ENCODE measurements around the gene GYPC. TPM values are rescaled to one million over a fixed set of nuclear protein-coding genes. Genes with fewer than 3 reads are reported as not detected.

Gene GYPC
- total RNA-seq, 1 experiment from 2014 or later: 28.1 TPM

GRCh38 chr2:126725580-126725979 is 69.6 kb downstream of the GYPC start:
- ATAC-seq: no peak
- CTCF ChIA-PET: interaction anchor here (1.4 kb wide), 1 partner anchor 197 kb away, joined by 3 read pairs; no protein-coding TSS in a partner anchor

DNA sequence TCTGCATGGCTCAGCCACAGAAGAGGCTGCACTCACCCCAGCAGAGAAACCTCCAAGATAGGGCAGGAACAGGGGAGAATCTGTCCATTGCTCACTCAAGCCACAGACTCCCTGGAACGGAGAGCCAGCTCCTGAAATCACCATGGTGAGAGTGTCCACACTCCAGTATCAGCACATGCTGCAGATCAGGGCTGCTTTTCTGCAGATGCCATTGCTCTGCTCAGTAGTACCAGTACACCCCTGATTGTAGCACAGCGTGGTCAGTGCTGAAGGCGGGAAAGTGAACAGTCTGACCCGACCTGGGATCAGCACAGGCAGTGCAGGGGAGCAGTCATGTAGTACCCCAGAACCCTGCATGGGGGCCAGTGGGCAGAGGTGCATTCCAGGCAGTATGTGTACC is 73.9 kb downstream of the GYPC start:
- peaks cover 8% of the 10 kb centered on the region for H3K36me3 Mint-ChIP-seq
- ATAC-seq (no peak), DNase-seq (ENCODE audit: low spot score) (no peak)
- no peak overlapping the region for H3K27ac Mint-ChIP-seq
- POLR2A ChIA-PET: no interaction called here
- CTCF ChIA-PET: no interaction called here
- no peaks in the 10 kb centered on the region; the same call in 1 of the 2 replicates for H3K27me3 Mint-ChIP-seq (ENCODE audit: low read depth)
- TF ChIP-seq MAX (CRISPR knock-in tag; IDR thresholded peaks at IDR 0.05) (no peak), NR2C2 (CRISPR knock-in tag; IDR thresholded peaks at IDR 0.05) (no peak), FOXP1 (CRISPR knock-in tag; IDR thresholded peaks at IDR 0.05; ENCODE audit: borderline replicate concordance) (no peak), FOXK1 (CRISPR knock-in tag; IDR thresholded peaks at IDR 0.05) (no peak), ZBTB21 (CRISPR knock-in tag; IDR thresholded peaks at IDR 0.05; ENCODE audit: borderline replicate concordance) (no peak), ATF1 (CRISPR knock-in tag; IDR thresholded peaks at IDR 0.05) (no peak), TEAD1 (CRISPR knock-in tag; IDR thresholded peaks at IDR 0.05) (no peak), E2F5 (CRISPR knock-in tag; IDR thresholded peaks at IDR 0.05) (no peak), ZNF425 (CRISPR knock-in tag; conservative IDR thresholded peaks at IDR 0.05) (no peak), RORB (CRISPR knock-in tag; IDR thresholded peaks at IDR 0.05) (no peak), ZNF396 (CRISPR knock-in tag; IDR thresholded peaks at IDR 0.05; ENCODE audit: borderline replicate concordance) (no peak), NR1H2 (CRISPR knock-in tag; IDR thresholded peaks at IDR 0.05) (no peak)
- TF ChIP-seq, protein P1, sequence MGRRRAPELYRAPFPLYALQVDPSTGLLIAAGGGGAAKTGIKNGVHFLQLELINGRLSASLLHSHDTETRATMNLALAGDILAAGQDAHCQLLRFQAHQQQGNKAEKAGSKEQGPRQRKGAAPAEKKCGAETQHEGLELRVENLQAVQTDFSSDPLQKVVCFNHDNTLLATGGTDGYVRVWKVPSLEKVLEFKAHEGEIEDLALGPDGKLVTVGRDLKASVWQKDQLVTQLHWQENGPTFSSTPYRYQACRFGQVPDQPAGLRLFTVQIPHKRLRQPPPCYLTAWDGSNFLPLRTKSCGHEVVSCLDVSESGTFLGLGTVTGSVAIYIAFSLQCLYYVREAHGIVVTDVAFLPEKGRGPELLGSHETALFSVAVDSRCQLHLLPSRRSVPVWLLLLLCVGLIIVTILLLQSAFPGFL (CRISPR knock-in tag; IDR thresholded peaks at IDR 0.05; ENCODE audit: borderline replicate concordance): no peak
- TF ChIP-seq, protein P2, sequence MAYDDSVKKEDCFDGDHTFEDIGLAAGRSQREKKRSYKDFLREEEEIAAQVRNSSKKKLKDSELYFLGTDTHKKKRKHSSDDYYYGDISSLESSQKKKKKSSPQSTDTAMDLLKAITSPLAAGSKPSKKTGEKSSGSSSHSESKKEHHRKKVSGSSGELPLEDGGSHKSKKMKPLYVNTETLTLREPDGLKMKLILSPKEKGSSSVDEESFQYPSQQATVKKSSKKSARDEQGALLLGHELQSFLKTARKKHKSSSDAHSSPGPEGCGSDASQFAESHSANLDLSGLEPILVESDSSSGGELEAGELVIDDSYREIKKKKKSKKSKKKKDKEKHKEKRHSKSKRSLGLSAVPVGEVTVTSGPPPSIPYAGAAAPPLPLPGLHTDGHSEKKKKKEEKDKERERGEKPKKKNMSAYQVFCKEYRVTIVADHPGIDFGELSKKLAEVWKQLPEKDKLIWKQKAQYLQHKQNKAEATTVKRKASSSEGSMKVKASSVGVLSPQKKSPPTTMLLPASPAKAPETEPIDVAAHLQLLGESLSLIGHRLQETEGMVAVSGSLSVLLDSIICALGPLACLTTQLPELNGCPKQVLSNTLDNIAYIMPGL (CRISPR knock-in tag; IDR thresholded peaks at IDR 0.05): no peak
- TF ChIP-seq, protein P3, sequence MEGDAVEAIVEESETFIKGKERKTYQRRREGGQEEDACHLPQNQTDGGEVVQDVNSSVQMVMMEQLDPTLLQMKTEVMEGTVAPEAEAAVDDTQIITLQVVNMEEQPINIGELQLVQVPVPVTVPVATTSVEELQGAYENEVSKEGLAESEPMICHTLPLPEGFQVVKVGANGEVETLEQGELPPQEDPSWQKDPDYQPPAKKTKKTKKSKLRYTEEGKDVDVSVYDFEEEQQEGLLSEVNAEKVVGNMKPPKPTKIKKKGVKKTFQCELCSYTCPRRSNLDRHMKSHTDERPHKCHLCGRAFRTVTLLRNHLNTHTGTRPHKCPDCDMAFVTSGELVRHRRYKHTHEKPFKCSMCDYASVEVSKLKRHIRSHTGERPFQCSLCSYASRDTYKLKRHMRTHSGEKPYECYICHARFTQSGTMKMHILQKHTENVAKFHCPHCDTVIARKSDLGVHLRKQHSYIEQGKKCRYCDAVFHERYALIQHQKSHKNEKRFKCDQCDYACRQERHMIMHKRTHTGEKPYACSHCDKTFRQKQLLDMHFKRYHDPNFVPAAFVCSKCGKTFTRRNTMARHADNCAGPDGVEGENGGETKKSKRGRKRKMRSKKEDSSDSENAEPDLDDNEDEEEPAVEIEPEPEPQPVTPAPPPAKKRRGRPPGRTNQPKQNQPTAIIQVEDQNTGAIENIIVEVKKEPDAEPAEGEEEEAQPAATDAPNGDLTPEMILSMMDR (IDR thresholded peaks at IDR 0.05): no peak
- H3K4me3 Mint-ChIP-seq: no peak overlapping the region
- H3K9me3 Mint-ChIP-seq: peaks cover 21% of the 10 kb centered on the region
- H3K4me1 Mint-ChIP-seq: no peaks in the 10 kb centered on the region

More at GRCh38 chr2:126725580-126725979, 69.6 kb downstream of the GYPC start:
- peaks cover 28% of the 10 kb centered on the region for H3K9me3 Mint-ChIP-seq
- no peak overlapping the region for H3K4me3 Mint-ChIP-seq
- H3K27me3 Mint-ChIP-seq (ENCODE audit: low read depth): no peaks in the 10 kb centered on the region; the same call in 1 of the 2 replicates
- no peak overlapping the region for H3K27ac Mint-ChIP-seq
- POLR2A ChIA-PET: no interaction called here
- H3K36me3 Mint-ChIP-seq: peaks cover 8% of the 10 kb centered on the region
- no peaks in the 10 kb centered on the region for H3K4me1 Mint-ChIP-seq
- TF ChIP-seq SMAD4 (CRISPR knock-in tag; IDR thresholded peaks at IDR 0.05): no peak
- TF ChIP-seq E2F4 (CRISPR knock-in tag; IDR thresholded peaks at IDR 0.05; ENCODE audit: borderline replicate concordance, low read depth): no peak
- no peak for TF ChIP-seq JUN (CRISPR knock-in tag; IDR thresholded peaks at IDR 0.05)
- TF ChIP-seq ZNF138 (CRISPR knock-in tag; conservative IDR thresholded peaks at IDR 0.05): no peak
- no peak for TF ChIP-seq NFE2L1 (CRISPR knock-in tag; IDR thresholded peaks at IDR 0.05)
- no peak for TF ChIP-seq SP1 (CRISPR knock-in tag; conservative IDR thresholded peaks at IDR 0.05)
- TF ChIP-seq ZNF232 (CRISPR knock-in tag; IDR thresholded peaks at IDR 0.05): no peak
- no peak for TF ChIP-seq IRF2 (CRISPR knock-in tag; IDR thresholded peaks at IDR 0.05; ENCODE audit: borderline replicate concordance, low read depth)
- TF ChIP-seq ZNF416 (CRISPR knock-in tag; IDR thresholded peaks at IDR 0.05): no peak
- no peak for TF ChIP-seq ZMAT4 (CRISPR knock-in tag; IDR thresholded peaks at IDR 0.05)
- no peak for TF ChIP-seq RELA (CRISPR knock-in tag; IDR thresholded peaks at IDR 0.05; ENCODE audit: borderline replicate concordance)
- TF ChIP-seq CREB1 (CRISPR knock-in tag; IDR thresholded peaks at IDR 0.05): no peak
- DNase-seq (ENCODE audit: low spot score): no peak
